Neural cell (in vitro differentiated cells): ENCODE data around the gene NT5DC4.

Experiments used
- EP300 ChIP-seq: fragments of 450-650 bp; conservative IDR thresholded peaks from 2 replicates; pipeline ENCODE4 v1.6.1; 2014; ENCODE audit warnings: antibody characterized with exemption, mild to moderate bottlenecking, moderate library complexity; ENCODE audit not compliant: poor library complexity, severe bottlenecking
- EZH2 ChIP-seq: fragments of 200-600, 300-800 bp; shearing (Covaris generic), sonication (generic); IDR thresholded peaks from 2 replicates; pipeline ENCODE4 v1.6.1; 2014; ENCODE audit warnings: antibody characterized with exemption, low read length, borderline replicate concordance, mild to moderate bottlenecking; ENCODE audit not compliant: insufficient read depth, poor library complexity, severe bottlenecking
- MXI1 ChIP-seq: fragments of 450-650 bp; conservative IDR thresholded peaks from 2 replicates; pipeline ENCODE4 v1.6.1; 2014; ENCODE audit warnings: antibody characterized with exemption, mild to moderate bottlenecking; ENCODE audit not compliant: poor library complexity, severe bottlenecking
- POLR2AphosphoS5 ChIP-seq: IDR thresholded peaks from 2 replicates; pipeline ENCODE4 v1.6.1; 2012
- RAD21 ChIP-seq: fragments of 450-650 bp; conservative IDR thresholded peaks from 2 replicates; pipeline ENCODE4 v1.6.1; 2014; ENCODE audit warnings: antibody characterized with exemption, mild to moderate bottlenecking, moderate library complexity
- SMC3 ChIP-seq: fragments of 450-650 bp; conservative IDR thresholded peaks from 2 replicates; pipeline ENCODE4 v1.6.1; 2014; ENCODE audit warnings: antibody characterized with exemption, mild to moderate bottlenecking, moderate library complexity; ENCODE audit not compliant: poor library complexity
- TAF1 ChIP-seq: IDR thresholded peaks from 2 replicates; pipeline ENCODE4 v1.6.1; 2012; ENCODE audit warnings: low read depth
- TF ChIP-seq, protein P1 (sequence below): fragments of 450-650 bp; IDR thresholded peaks from 2 replicates; pipeline ENCODE4 v1.5.1; 2014; ENCODE audit warnings: antibody characterized with exemption, mild to moderate bottlenecking, moderate library complexity; ENCODE audit not compliant: poor library complexity, severe bottlenecking
- TF ChIP-seq, protein P2 (sequence below): IDR thresholded peaks from 2 replicates; pipeline ENCODE4 v1.6.1; 2012; ENCODE audit warnings: borderline replicate concordance

- TF ChIP-seq POLR2AphosphoS5, result no peak
- TF ChIP-seq, protein P1, sequence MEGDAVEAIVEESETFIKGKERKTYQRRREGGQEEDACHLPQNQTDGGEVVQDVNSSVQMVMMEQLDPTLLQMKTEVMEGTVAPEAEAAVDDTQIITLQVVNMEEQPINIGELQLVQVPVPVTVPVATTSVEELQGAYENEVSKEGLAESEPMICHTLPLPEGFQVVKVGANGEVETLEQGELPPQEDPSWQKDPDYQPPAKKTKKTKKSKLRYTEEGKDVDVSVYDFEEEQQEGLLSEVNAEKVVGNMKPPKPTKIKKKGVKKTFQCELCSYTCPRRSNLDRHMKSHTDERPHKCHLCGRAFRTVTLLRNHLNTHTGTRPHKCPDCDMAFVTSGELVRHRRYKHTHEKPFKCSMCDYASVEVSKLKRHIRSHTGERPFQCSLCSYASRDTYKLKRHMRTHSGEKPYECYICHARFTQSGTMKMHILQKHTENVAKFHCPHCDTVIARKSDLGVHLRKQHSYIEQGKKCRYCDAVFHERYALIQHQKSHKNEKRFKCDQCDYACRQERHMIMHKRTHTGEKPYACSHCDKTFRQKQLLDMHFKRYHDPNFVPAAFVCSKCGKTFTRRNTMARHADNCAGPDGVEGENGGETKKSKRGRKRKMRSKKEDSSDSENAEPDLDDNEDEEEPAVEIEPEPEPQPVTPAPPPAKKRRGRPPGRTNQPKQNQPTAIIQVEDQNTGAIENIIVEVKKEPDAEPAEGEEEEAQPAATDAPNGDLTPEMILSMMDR, result no peak
- no peak for TF ChIP-seq EZH2
- no peak for TF ChIP-seq SMC3
- no peak for TF ChIP-seq TAF1
- no peak for TF ChIP-seq RAD21
- TF ChIP-seq, protein P2, sequence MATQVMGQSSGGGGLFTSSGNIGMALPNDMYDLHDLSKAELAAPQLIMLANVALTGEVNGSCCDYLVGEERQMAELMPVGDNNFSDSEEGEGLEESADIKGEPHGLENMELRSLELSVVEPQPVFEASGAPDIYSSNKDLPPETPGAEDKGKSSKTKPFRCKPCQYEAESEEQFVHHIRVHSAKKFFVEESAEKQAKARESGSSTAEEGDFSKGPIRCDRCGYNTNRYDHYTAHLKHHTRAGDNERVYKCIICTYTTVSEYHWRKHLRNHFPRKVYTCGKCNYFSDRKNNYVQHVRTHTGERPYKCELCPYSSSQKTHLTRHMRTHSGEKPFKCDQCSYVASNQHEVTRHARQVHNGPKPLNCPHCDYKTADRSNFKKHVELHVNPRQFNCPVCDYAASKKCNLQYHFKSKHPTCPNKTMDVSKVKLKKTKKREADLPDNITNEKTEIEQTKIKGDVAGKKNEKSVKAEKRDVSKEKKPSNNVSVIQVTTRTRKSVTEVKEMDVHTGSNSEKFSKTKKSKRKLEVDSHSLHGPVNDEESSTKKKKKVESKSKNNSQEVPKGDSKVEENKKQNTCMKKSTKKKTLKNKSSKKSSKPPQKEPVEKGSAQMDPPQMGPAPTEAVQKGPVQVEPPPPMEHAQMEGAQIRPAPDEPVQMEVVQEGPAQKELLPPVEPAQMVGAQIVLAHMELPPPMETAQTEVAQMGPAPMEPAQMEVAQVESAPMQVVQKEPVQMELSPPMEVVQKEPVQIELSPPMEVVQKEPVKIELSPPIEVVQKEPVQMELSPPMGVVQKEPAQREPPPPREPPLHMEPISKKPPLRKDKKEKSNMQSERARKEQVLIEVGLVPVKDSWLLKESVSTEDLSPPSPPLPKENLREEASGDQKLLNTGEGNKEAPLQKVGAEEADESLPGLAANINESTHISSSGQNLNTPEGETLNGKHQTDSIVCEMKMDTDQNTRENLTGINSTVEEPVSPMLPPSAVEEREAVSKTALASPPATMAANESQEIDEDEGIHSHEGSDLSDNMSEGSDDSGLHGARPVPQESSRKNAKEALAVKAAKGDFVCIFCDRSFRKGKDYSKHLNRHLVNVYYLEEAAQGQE, result no peak
- no peak for TF ChIP-seq EP300
- TF ChIP-seq MXI1, result no peak
Observed at GRCh38 chr2:112694182-112694581, 26.6 kb upstream of the NT5DC4 start.
